CD4-positive, alpha-beta T cell treated with Interleukin-15 for 1 hour (primary cell): ENCODE measurements around the gene PRKN.
"Not testable (repeated sequence)": the region's sequence is repeated elsewhere in the genome, so short reads cannot be mapped to it uniquely, and the experiment has no call there.

ENCODE experiments used
- DNase-seq: peaks from one replicate; pipeline ENCODE4 v3.0.0-alpha.2; 2020

The PRKN gene

GRCh38 chr6:161882196-161882765 lies 845.3 kb downstream of the PRKN start:
- no peak for DNase-seq

GRCh38 chr6:161880056-161880455 lies 847.5 kb downstream of the PRKN start:
- no peak for DNase-seq

GRCh38 chr6:161876231-161876630 lies 851.3 kb downstream of the PRKN start:
- no peak for DNase-seq

- DNase-seq, result no peak
Observed at GRCh38 chr6:161870236-161870901, 857.2 kb downstream of the PRKN start.

- DNase-seq, result no peak
Observed at GRCh38 chr6:161869491-161869890, 858.1 kb downstream of the PRKN start.

GRCh38 chr6:161866570-161866969 lies 861.0 kb downstream of the PRKN start:
- DNase-seq, result no peak

- not testable (repeated sequence) for DNase-seq
Observed at GRCh38 chr6:161861061-161861460, 866.5 kb downstream of the PRKN start.

- DNase-seq, result no peak
Observed at GRCh38 chr6:161853657-161854056, 873.9 kb downstream of the PRKN start.

- DNase-seq, result not testable (repeated sequence)
Observed at GRCh38 chr6:161851486-161851885, 876.1 kb downstream of the PRKN start.

GRCh38 chr6:161850562-161850961 lies 877.0 kb downstream of the PRKN start:
- DNase-seq, result no peak

GRCh38 chr6:161847628-161848027 lies 879.9 kb downstream of the PRKN start:
- DNase-seq, result no peak

GRCh38 chr6:161844804-161845203 lies 882.8 kb downstream of the PRKN start:
- DNase-seq, result no peak

GRCh38 chr6:161843066-161843465 lies 884.5 kb downstream of the PRKN start:
- no peak for DNase-seq

GRCh38 chr6:161840380-161840779 lies 887.2 kb downstream of the PRKN start:
- no peak for DNase-seq

GRCh38 chr6:161838306-161839035 lies 889.1 kb downstream of the PRKN start:
- DNase-seq, result no peak

GRCh38 chr6:161837854-161838253 lies 889.7 kb downstream of the PRKN start:
- no peak for DNase-seq

- no peak for DNase-seq
Observed at GRCh38 chr6:161837449-161837735, 890.2 kb downstream of the PRKN start.

GRCh38 chr6:161836643-161837448 lies 890.7 kb downstream of the PRKN start:
- no peak for DNase-seq

- DNase-seq, result no peak
Observed at GRCh38 chr6:161835500-161836215, 891.9 kb downstream of the PRKN start.

GRCh38 chr6:161834426-161834825 lies 893.1 kb downstream of the PRKN start:
- DNase-seq, result no peak

GRCh38 chr6:161833099-161833860 lies 894.3 kb downstream of the PRKN start:
- DNase-seq, result no peak

- DNase-seq, result no peak
Observed at GRCh38 chr6:161832622-161833021, 894.9 kb downstream of the PRKN start.
